Mammary epithelial cell (primary cell): ENCODE results near the gene CNTNAP4.

Experiments used
- EZH2 ChIP-seq: IDR thresholded peaks from 2 replicates; pipeline ENCODE4 v1.6.1; 2012; ENCODE audit warnings: low read length, inconsistent platforms, borderline replicate concordance
- TF ChIP-seq, protein P1 (sequence below), 2 donors: IDR thresholded peaks in 1 of 2; conservative IDR thresholded peaks in 1 of 2; 2 replicates each; pipeline ENCODE4 v1.5.1; 2011 to 2012; ENCODE audit warnings: inconsistent platforms in 2 of 2, low read length in 2 of 2, mild to moderate bottlenecking in 2 of 2, control low read depth in 1 of 2, low read depth in 1 of 2; ENCODE audit not compliant: insufficient read depth in 1 of 2; ENCODE audit errors: extremely low read depth in 1 of 2

DNA sequence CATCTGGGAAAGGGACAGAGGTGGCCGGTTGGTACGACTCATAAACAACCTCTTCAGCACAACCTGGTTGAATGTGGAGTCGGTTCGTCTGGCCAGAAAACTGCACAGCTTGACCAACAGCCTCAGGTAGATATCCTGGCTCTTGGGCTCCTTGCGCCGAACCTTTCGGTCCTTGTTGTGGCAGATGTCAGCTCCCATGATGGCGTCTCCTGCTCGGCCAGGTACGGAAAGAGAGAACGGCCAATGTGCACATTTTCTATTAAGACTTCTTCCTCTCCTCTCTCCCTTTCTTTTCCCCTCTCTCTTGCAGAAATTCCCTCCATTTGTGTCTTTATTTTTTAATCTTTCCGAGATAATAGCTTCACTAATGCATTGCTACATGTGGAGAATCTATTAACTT lies 41.8 kb upstream of the CNTNAP4 start:
- TF ChIP-seq, protein P1, sequence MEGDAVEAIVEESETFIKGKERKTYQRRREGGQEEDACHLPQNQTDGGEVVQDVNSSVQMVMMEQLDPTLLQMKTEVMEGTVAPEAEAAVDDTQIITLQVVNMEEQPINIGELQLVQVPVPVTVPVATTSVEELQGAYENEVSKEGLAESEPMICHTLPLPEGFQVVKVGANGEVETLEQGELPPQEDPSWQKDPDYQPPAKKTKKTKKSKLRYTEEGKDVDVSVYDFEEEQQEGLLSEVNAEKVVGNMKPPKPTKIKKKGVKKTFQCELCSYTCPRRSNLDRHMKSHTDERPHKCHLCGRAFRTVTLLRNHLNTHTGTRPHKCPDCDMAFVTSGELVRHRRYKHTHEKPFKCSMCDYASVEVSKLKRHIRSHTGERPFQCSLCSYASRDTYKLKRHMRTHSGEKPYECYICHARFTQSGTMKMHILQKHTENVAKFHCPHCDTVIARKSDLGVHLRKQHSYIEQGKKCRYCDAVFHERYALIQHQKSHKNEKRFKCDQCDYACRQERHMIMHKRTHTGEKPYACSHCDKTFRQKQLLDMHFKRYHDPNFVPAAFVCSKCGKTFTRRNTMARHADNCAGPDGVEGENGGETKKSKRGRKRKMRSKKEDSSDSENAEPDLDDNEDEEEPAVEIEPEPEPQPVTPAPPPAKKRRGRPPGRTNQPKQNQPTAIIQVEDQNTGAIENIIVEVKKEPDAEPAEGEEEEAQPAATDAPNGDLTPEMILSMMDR (conservative IDR thresholded peaks at IDR 0.05 in 1 of 2, IDR thresholded peaks at IDR 0.05 in 1 of 2; ENCODE audit: extremely low read depth in 1 of 2, insufficient read depth in 1 of 2, low read depth in 1 of 2, low read length in 2 of 2) = no peak
- no peak for TF ChIP-seq EZH2
